Measurements from ENCODE around the gene GJB1.

DNA sequence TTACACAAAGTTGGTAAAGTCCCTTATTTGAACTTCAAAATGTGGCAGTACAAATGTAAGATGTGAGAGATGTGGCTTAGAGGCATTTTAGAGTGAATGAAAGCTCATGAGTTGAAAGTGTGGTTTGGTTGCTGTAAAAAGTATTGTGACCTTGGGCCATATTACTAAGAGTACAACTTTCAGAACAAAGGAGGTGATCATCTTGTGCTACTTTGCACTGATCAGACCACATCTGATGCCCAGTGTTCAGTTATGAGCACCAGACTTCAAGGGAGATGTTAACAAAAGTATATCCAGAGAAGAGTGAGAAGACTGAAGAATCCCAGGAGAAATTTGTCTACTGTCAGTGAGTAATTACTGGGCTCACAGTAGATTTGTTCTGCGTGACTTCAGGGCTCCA lies 48.2 kb upstream of the GJB1 start:
- TF ChIP-seq MXI1 (IDR thresholded peaks at IDR 0.05; ENCODE audit: low read depth, low read length) = no peak
- TF ChIP-seq, protein P1, sequence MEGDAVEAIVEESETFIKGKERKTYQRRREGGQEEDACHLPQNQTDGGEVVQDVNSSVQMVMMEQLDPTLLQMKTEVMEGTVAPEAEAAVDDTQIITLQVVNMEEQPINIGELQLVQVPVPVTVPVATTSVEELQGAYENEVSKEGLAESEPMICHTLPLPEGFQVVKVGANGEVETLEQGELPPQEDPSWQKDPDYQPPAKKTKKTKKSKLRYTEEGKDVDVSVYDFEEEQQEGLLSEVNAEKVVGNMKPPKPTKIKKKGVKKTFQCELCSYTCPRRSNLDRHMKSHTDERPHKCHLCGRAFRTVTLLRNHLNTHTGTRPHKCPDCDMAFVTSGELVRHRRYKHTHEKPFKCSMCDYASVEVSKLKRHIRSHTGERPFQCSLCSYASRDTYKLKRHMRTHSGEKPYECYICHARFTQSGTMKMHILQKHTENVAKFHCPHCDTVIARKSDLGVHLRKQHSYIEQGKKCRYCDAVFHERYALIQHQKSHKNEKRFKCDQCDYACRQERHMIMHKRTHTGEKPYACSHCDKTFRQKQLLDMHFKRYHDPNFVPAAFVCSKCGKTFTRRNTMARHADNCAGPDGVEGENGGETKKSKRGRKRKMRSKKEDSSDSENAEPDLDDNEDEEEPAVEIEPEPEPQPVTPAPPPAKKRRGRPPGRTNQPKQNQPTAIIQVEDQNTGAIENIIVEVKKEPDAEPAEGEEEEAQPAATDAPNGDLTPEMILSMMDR (IDR thresholded peaks at IDR 0.05 in 2 of 3, conservative IDR thresholded peaks at IDR 0.05 in 1 of 3; ENCODE audit: insufficient read depth in 2 of 3, low read depth in 1 of 3, low read length in 3 of 3) = no peak
- TF ChIP-seq GTF2F1 (IDR thresholded peaks at IDR 0.05; ENCODE audit: low read depth, low read length) = no peak
- TF ChIP-seq ZNF143 (CRISPR knock-in tag; IDR thresholded peaks at IDR 0.05) = no peak
- TF ChIP-seq CBX8 (IDR thresholded peaks at IDR 0.05; ENCODE audit: borderline replicate concordance, extremely low read depth, low read depth, low read length, poor library complexity, severe bottlenecking) = no peak

Data from K562 (cell line).